Right lobe of liver (tissue), 6 donors: Measurements from ENCODE around the gene SPAG16. TPM values are rescaled to one million over a fixed set of nuclear protein-coding genes. Genes with fewer than 3 reads are reported as not detected.
A peak's percentile ranks its signal among the peaks of the same experiment; 100 is the strongest.

Experiments
- ATAC-seq, 4 donors: fragments of 200-7000 bp; cut with Tn5 transposase; one replicate each; pipeline ENCODE4 v1.9.1; 2020; ENCODE audit warnings: mild to moderate bottlenecking in 4 of 4, moderate library complexity in 4 of 4
- DNase-seq, 3 donors: peaks; one replicate each; pipeline ENCODE4 v3.0.0-alpha.2; 2020
- H3K27ac ChIP-seq, 3 donors: fragments of 200-600 bp; one replicate each; pipeline ENCODE4 v1.8.0; 2022
- H3K27me3 ChIP-seq, 2 donors: fragments of 200-600 bp; one replicate each; pipeline ENCODE4 v1.8.0; 2022
- H3K36me3 ChIP-seq, 4 donors: fragments of 200-600 bp; sonication (generic) in 1 of 4; one replicate each; pipeline versions ENCODE4 v1.5.1 to v1.8.0; 2017 to 2022; ENCODE audit warnings: control low read depth in 1 of 4
- H3K4me1 ChIP-seq, 4 donors: fragments of 200-600 bp; sonication (generic) in 1 of 4; one replicate each; pipeline versions ENCODE4 v1.5.1 to v1.8.0; 2017 to 2022; ENCODE audit warnings: control low read depth in 1 of 4
- H3K4me3 ChIP-seq, 3 donors: fragments of 200-600 bp; one replicate each; pipeline ENCODE4 v1.8.0; 2022
- H3K9me3 ChIP-seq, 4 donors: fragments of 200-600 bp; sonication (generic) in 1 of 4; one replicate each; pipeline versions ENCODE4 v1.5.1 to v1.8.0; 2017 to 2022; ENCODE audit warnings: control low read depth in 1 of 4
- CTCF ChIP-seq, 4 donors: fragments of 200-600 bp in 3 of 4; fragments of 450-650 bp in 1 of 4; IDR thresholded peaks; one replicate each; pipeline versions ENCODE4 v1.5.1 to v1.8.0; 2016 to 2022; ENCODE audit warnings: antibody characterized with exemption in 4 of 4, mild to moderate bottlenecking in 2 of 4
- POLR2A ChIP-seq: fragments of 450-650 bp; IDR thresholded peaks from one replicate; pipeline ENCODE4 v1.6.1; 2017; ENCODE audit warnings: antibody characterized with exemption, mild to moderate bottlenecking
- WGBS: methylation state at CpG from one replicate; pipeline ENCODE4 v1.1.6; 2018; ENCODE audit warnings: low coverage, low lambda C conversion rate; ENCODE audit not compliant: insufficient coverage; ENCODE audit errors: missing lambda C conversion rate; 5-methylcytosine and 5-hydroxymethylcytosine counted together
- intact Hi-C, 2 donors: fragments of 100-400 bp; cut with DNase I; formaldehyde crosslinking; loops; one replicate each; pipeline versions ENCODE4 v1.11.2 to v1.14.1; 2022
- total RNA-seq, 6 experiments: library from RNA; depleted of rRNA in 2 of 6; stranded (reverse); fragments of >200 nt in 2 of 6; fragmentation: NEBNext Ultra II Directional in 3 of 6; extraction: Animal tissue kit (Norgen Biotek cat#: 25700) in 3 of 6; gene quantifications; one replicate each; pipeline versions ENCODE4 v1.1.0 to v1.2.4, GENCODE V29; 2016 to 2023
- donor health status: DM: no; HTN: yes; CAD: no.
- donor health status: DM: no; HTN: no; CAD: no.
- donor health status: DM: no; HTN: no; CAD: no.
- donor health status: DM: no; HTN: yes; CAD: no.
- donor health status: DM: no; HTN: yes; CAD: no.

SPAG16 gene
- total RNA-seq, 6 experiments from 2014 or later: 7.2 to 15.3 (median 9.0) TPM

DNA sequence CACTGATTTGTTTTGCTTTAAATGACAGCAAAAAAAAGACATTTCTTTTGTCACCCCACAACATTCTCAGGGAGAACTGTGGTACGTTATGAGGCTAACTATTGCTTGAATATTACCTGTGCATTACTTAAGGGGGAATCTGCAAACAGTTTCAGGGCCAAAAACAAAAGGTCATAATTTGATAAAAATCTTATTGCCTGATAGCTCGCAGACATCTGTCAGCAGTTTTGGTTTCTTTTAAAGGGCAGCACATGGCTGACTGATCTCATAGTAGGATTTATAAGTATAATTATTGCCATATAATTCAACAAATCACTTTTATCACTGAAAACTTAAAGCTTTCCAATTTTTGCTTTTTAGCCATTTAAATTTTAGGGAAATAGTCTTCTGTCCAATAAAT, 900.2 kb downstream of the SPAG16 start:
- H3K27ac ChIP-seq: no peak overlapping the region
- H3K4me1 ChIP-seq: no peaks in the 10 kb centered on the region
- no peak for DNase-seq
- no peak overlapping the region for H3K4me3 ChIP-seq
- H3K27me3 ChIP-seq: no peaks in the 10 kb centered on the region
- ATAC-seq: no peak
- H3K36me3 ChIP-seq: no peaks in the 10 kb centered on the region
- TF ChIP-seq CTCF (IDR thresholded peaks at IDR 0.05) (no peak), POLR2A (no peak)
- intact Hi-C loops: no loop called here
- H3K9me3 ChIP-seq: no peaks in the 10 kb centered on the region
- 45% methylated on average over 2 of the region's 2 CpGs for WGBS

GRCh38 chr2:214185546-214185945, 901.3 kb downstream of the SPAG16 start:
- Histone ChIP-seq H3K4me1 (no peaks in the 10 kb centered on the region), H3K27ac (no peak overlapping the region), H3K9me3 (no peaks in the 10 kb centered on the region), H3K27me3 (no peaks in the 10 kb centered on the region), H3K4me3 (no peak overlapping the region), H3K36me3 (no peaks in the 10 kb centered on the region)
- ATAC-seq: peak in 3 of 4 donors; percentile 73 to 85 (median 80)
- TF ChIP-seq CTCF (IDR thresholded peaks at IDR 0.05): no peak
- no peak for TF ChIP-seq POLR2A
- no peak for DNase-seq
- WGBS: 39% methylated on average over 2 of the region's 2 CpGs
- intact Hi-C loops: no loop called here

GRCh38 chr2:214192711-214193110, 908.4 kb downstream of the SPAG16 start:
- Histone ChIP-seq H3K27me3 (no peaks in the 10 kb centered on the region), H3K27ac (no peak overlapping the region), H3K4me3 (no peak overlapping the region), H3K36me3 (no peaks in the 10 kb centered on the region), H3K9me3 (no peaks in the 10 kb centered on the region), H3K4me1 (peaks cover 0 to 7% (median 0%) of the 10 kb centered on the region in 4 donors)
- 79% methylated on average over 3 of the region's 3 CpGs for WGBS
- ATAC-seq (no peak), DNase-seq (no peak)
- TF ChIP-seq CTCF (IDR thresholded peaks at IDR 0.05) (no peak), POLR2A (no peak)
- intact Hi-C loops: no loop called here

GRCh38 chr2:214193943-214194342, 909.7 kb downstream of the SPAG16 start:
- H3K27me3 ChIP-seq: no peaks in the 10 kb centered on the region
- no peak overlapping the region for H3K27ac ChIP-seq
- no peaks in the 10 kb centered on the region for H3K9me3 ChIP-seq
- no peak for DNase-seq
- peaks cover 0 to 7% (median 0%) of the 10 kb centered on the region in 4 donors for H3K4me1 ChIP-seq
- no peak for ATAC-seq
- TF ChIP-seq CTCF (IDR thresholded peaks at IDR 0.05): no peak
- no peak for TF ChIP-seq POLR2A
- no peaks in the 10 kb centered on the region for H3K36me3 ChIP-seq
- WGBS: 93% methylated on average over 1 of the region's 1 CpG
- no peak overlapping the region for H3K4me3 ChIP-seq
- intact Hi-C loops: no loop called here

DNA sequence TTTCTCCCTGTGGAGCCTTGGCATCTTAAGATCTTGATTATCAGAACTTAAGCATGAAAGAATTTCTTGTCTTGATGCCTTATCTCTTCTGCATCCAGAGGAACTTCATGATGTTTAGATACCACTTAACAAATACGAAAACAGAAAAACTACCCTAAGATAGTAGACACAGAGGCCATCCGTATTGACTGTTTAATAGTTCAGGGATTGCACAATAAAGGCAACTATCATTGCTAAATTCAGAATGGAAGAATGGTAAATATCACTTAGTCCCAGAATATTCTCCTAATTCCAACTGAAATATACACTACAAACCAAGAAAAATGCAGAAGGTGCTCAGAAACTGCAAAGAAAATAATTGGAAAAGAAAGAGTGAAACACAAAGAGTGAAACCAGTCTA, 912.0 kb downstream of the SPAG16 start:
- ATAC-seq: peak; percentile 32 to 93 (median 60)
- Histone ChIP-seq H3K27ac (no peak overlapping the region), H3K36me3 (no peaks in the 10 kb centered on the region), H3K4me1 (peaks cover 0 to 7% (median 0%) of the 10 kb centered on the region in 4 donors), H3K27me3 (no peaks in the 10 kb centered on the region), H3K9me3 (no peaks in the 10 kb centered on the region), H3K4me3 (no peak overlapping the region)
- TF ChIP-seq POLR2A: no peak
- TF ChIP-seq CTCF (IDR thresholded peaks at IDR 0.05): no peak
- 22% methylated on average over 2 of the region's 2 CpGs for WGBS
- DNase-seq: no peak
- intact Hi-C loops: no loop called here
